ENCODE results near the gene AFF1.
"Not testable (repeated sequence)": the region's sequence is repeated elsewhere in the genome, so short reads cannot be mapped to it uniquely, and the experiment has no call there.

Gene AFF1

GRCh38 chr4:87066403-87067123, 131.8 kb downstream of the AFF1 start:
- peaks cover 26% of the 10 kb centered on the region for H3K4me1 Mint-ChIP-seq (ENCODE audit: low read depth)
- no peaks in the 10 kb centered on the region for H3K27me3 Mint-ChIP-seq (ENCODE audit: low read depth)
- H3K27ac Mint-ChIP-seq: no peak overlapping the region
- no peak overlapping the region for H3K4me3 Mint-ChIP-seq
- no peaks in the 10 kb centered on the region for H3K9me3 Mint-ChIP-seq
- H3K36me3 Mint-ChIP-seq (ENCODE audit: low read depth): peaks cover 14% of the 10 kb centered on the region

GRCh38 chr4:87067124-87067885, 132.5 kb downstream of the AFF1 start:
- Mint-ChIP-seq H3K4me3 (no peak overlapping the region), H3K27me3 (ENCODE audit: low read depth) (no peaks in the 10 kb centered on the region), H3K27ac (no peak overlapping the region), H3K9me3 (no peaks in the 10 kb centered on the region), H3K4me1 (ENCODE audit: low read depth) (peaks cover 28% of the 10 kb centered on the region), H3K36me3 (ENCODE audit: low read depth) (peaks cover 14% of the 10 kb centered on the region)

GRCh38 chr4:87068583-87069021, 133.8 kb downstream of the AFF1 start:
- Mint-ChIP-seq H3K9me3 (no peaks in the 10 kb centered on the region), H3K27ac (no peak overlapping the region), H3K4me1 (ENCODE audit: low read depth) (peaks cover 33% of the 10 kb centered on the region), H3K36me3 (ENCODE audit: low read depth) (peaks cover 8% of the 10 kb centered on the region), H3K27me3 (ENCODE audit: low read depth) (no peaks in the 10 kb centered on the region), H3K4me3 (no peak overlapping the region)

GRCh38 chr4:87069037-87069742, 134.4 kb downstream of the AFF1 start:
- Mint-ChIP-seq H3K9me3 (no peaks in the 10 kb centered on the region), H3K36me3 (ENCODE audit: low read depth) (peaks cover 6% of the 10 kb centered on the region), H3K27ac (no peak overlapping the region), H3K4me1 (ENCODE audit: low read depth) (peaks cover 36% of the 10 kb centered on the region), H3K27me3 (ENCODE audit: low read depth) (no peaks in the 10 kb centered on the region), H3K4me3 (no peak overlapping the region)

GRCh38 chr4:87071401-87071800, 136.6 kb downstream of the AFF1 start:
- no peak overlapping the region for H3K27ac Mint-ChIP-seq
- peaks cover 40% of the 10 kb centered on the region for H3K4me1 Mint-ChIP-seq (ENCODE audit: low read depth)
- no peaks in the 10 kb centered on the region for H3K27me3 Mint-ChIP-seq (ENCODE audit: low read depth)
- H3K9me3 Mint-ChIP-seq: no peaks in the 10 kb centered on the region
- no peak overlapping the region for H3K4me3 Mint-ChIP-seq
- H3K36me3 Mint-ChIP-seq (ENCODE audit: low read depth): no peaks in the 10 kb centered on the region

GRCh38 chr4:87072545-87072944, 137.7 kb downstream of the AFF1 start:
- H3K9me3 Mint-ChIP-seq; H3K4me3 Mint-ChIP-seq; H3K27ac Mint-ChIP-seq; H3K36me3 Mint-ChIP-seq (ENCODE audit: low read depth); H3K27me3 Mint-ChIP-seq (ENCODE audit: low read depth): not testable (repeated sequence)
- H3K4me1 Mint-ChIP-seq (ENCODE audit: low read depth): peaks cover 35% of the 10 kb centered on the region

GRCh38 chr4:87073199-87074120, 138.6 kb downstream of the AFF1 start:
- no peaks in the 10 kb centered on the region for H3K36me3 Mint-ChIP-seq (ENCODE audit: low read depth)
- no peaks in the 10 kb centered on the region for H3K27me3 Mint-ChIP-seq (ENCODE audit: low read depth)
- peak overlapping the region; percentile 69 for H3K4me3 Mint-ChIP-seq
- H3K4me1 Mint-ChIP-seq (ENCODE audit: low read depth): peaks cover 36% of the 10 kb centered on the region
- H3K27ac Mint-ChIP-seq: peak overlapping the region; percentile 67
- H3K9me3 Mint-ChIP-seq: no peaks in the 10 kb centered on the region

- H3K4me1 Mint-ChIP-seq (ENCODE audit: low read depth): peaks cover 34% of the 10 kb centered on the region
- H3K27ac Mint-ChIP-seq: peak overlapping the region; percentile 67
- no peaks in the 10 kb centered on the region for H3K36me3 Mint-ChIP-seq (ENCODE audit: low read depth)
- no peaks in the 10 kb centered on the region for H3K27me3 Mint-ChIP-seq (ENCODE audit: low read depth)
- peak overlapping the region; percentile 69 for H3K4me3 Mint-ChIP-seq
- no peaks in the 10 kb centered on the region for H3K9me3 Mint-ChIP-seq
These were observed 139.3 kb downstream of the AFF1 start for GRCh38 chr4:87074121-87074488.

- Mint-ChIP-seq H3K27me3 (ENCODE audit: low read depth) (no peaks in the 10 kb centered on the region), H3K4me1 (ENCODE audit: low read depth) (peaks cover 33% of the 10 kb centered on the region), H3K9me3 (peaks cover 2% of the 10 kb centered on the region), H3K4me3 (no peak overlapping the region), H3K36me3 (ENCODE audit: low read depth) (no peaks in the 10 kb centered on the region), H3K27ac (no peak overlapping the region)
These were observed 141.1 kb downstream of the AFF1 start for GRCh38 chr4:87075876-87076275.

GRCh38 chr4:87076690-87077358, 142.0 kb downstream of the AFF1 start:
- H3K27me3 Mint-ChIP-seq (ENCODE audit: low read depth): no peaks in the 10 kb centered on the region
- H3K4me3 Mint-ChIP-seq: no peak overlapping the region
- H3K4me1 Mint-ChIP-seq (ENCODE audit: low read depth): peaks cover 30% of the 10 kb centered on the region
- no peak overlapping the region for H3K27ac Mint-ChIP-seq
- peaks cover 2% of the 10 kb centered on the region for H3K9me3 Mint-ChIP-seq
- H3K36me3 Mint-ChIP-seq (ENCODE audit: low read depth): no peaks in the 10 kb centered on the region

- Mint-ChIP-seq H3K27me3 (ENCODE audit: low read depth) (no peaks in the 10 kb centered on the region), H3K36me3 (ENCODE audit: low read depth) (no peaks in the 10 kb centered on the region), H3K4me3 (no peak overlapping the region), H3K4me1 (ENCODE audit: low read depth) (peaks cover 27% of the 10 kb centered on the region), H3K9me3 (peaks cover 2% of the 10 kb centered on the region), H3K27ac (no peak overlapping the region)
These were observed 143.2 kb downstream of the AFF1 start for GRCh38 chr4:87077914-87078585.

- Mint-ChIP-seq H3K9me3 (peaks cover 2% of the 10 kb centered on the region), H3K36me3 (ENCODE audit: low read depth) (no peaks in the 10 kb centered on the region), H3K27me3 (ENCODE audit: low read depth) (no peaks in the 10 kb centered on the region), H3K27ac (no peak overlapping the region), H3K4me3 (no peak overlapping the region), H3K4me1 (ENCODE audit: low read depth) (peaks cover 17% of the 10 kb centered on the region)
These were observed 144.2 kb downstream of the AFF1 start for GRCh38 chr4:87078987-87079486.

GRCh38 chr4:87079967-87080366, 145.2 kb downstream of the AFF1 start:
- H3K4me1 Mint-ChIP-seq (ENCODE audit: low read depth): peaks cover 16% of the 10 kb centered on the region
- H3K9me3 Mint-ChIP-seq: peaks cover 2% of the 10 kb centered on the region
- no peak overlapping the region for H3K4me3 Mint-ChIP-seq
- H3K27me3 Mint-ChIP-seq (ENCODE audit: low read depth): no peaks in the 10 kb centered on the region
- peaks cover 5% of the 10 kb centered on the region for H3K36me3 Mint-ChIP-seq (ENCODE audit: low read depth)
- H3K27ac Mint-ChIP-seq: no peak overlapping the region

Measured in T-helper 1 cell treated with Interleukin-12 subunit alpha and Interleukin-12 subunit beta and Interleukin-4 antibody, amounts not matched to agents 30 μg/mL and 1 μg/mL, for 36 hours (primary cell).